ENCODE results near the gene VPS35. TPM values are rescaled to one million over a fixed set of nuclear protein-coding genes. Genes with fewer than 3 reads are reported as not detected.

Gene VPS35
- total and polyA plus RNA-seq, 2 of the 13 experiments (the other 11 are each of a cell fraction or from before 2014, with no cell fraction given), result 30.7 to 136 TPM

GRCh38 chr16:46688654-46689364 is at the start of gene VPS35 (continued):
- TF ChIP-seq ARHGAP35 (CRISPR knock-in tag; IDR thresholded peaks at IDR 0.05; ENCODE audit: borderline replicate concordance) (no peak; the same call in 1 of the 2 replicates), ARID5B (CRISPR knock-in tag; IDR thresholded peaks at IDR 0.05) (peak; percentile 31; the same call in 1 of the 2 replicates), NRL (CRISPR knock-in tag; IDR thresholded peaks at IDR 0.05; ENCODE audit: borderline replicate concordance) (0 out of 2 replicates have a peak, but pooled peaks have one; percentile 50), HDAC6 (IDR thresholded peaks at IDR 0.05; ENCODE audit: low read depth, low read length) (no peak), PRDM4 (CRISPR knock-in tag; IDR thresholded peaks at IDR 0.05; ENCODE audit: borderline replicate concordance) (0 out of 2 replicates have a peak, but pooled peaks have one; percentile 76), TARDBP (CRISPR knock-in tag; IDR thresholded peaks at IDR 0.05) (no peak), ZSCAN29 (CRISPR knock-in tag; conservative IDR thresholded peaks at IDR 0.05) (no peak), MEF2D (CRISPR knock-in tag; IDR thresholded peaks at IDR 0.05) (no peak), PBX3 (CRISPR knock-in tag; IDR thresholded peaks at IDR 0.05; ENCODE audit: borderline replicate concordance) (no peak; the same call in 1 of the 2 replicates), SETDB1 (CRISPR knock-in tag; IDR thresholded peaks at IDR 0.05; ENCODE audit: borderline replicate concordance) (no peak), TCF12 (IDR thresholded peaks at IDR 0.05) (no peak), TCF12 (CRISPR knock-in tag; IDR thresholded peaks at IDR 0.05) (no peak), ZC3H4 (CRISPR knock-in tag; IDR thresholded peaks at IDR 0.05; ENCODE audit: borderline replicate concordance) (no peak), SIN3A (IDR thresholded peaks at IDR 0.05; ENCODE audit: borderline replicate concordance, low read depth, low read length) (peak; percentile 92), BCL6 (CRISPR knock-in tag; IDR thresholded peaks at IDR 0.05) (peak; percentile 4; the same call in 1 of the 2 replicates), POLR2AphosphoS2 (IDR thresholded peaks at IDR 0.05; ENCODE audit: low read depth, low read length) (no peak), ZNF770 (CRISPR knock-in tag; IDR thresholded peaks at IDR 0.05) (peak; percentile 74)
